DMS 273 treated with DMSO at 0.1 percent for 48 hours (cell line): ENCODE results near the gene JAM2.

Experiments
- DNase-seq: peaks from one replicate; lab custom pipeline; 2025; lab: John Stamatoyannopoulos, UW

JAM2 gene

GRCh38 chr21:25717491-25718147 is 78.6 kb downstream of the JAM2 start:
- DNase-seq: no peak

- no peak for DNase-seq
Observed at GRCh38 chr21:25721987-25722386, 82.9 kb downstream of the JAM2 start.

GRCh38 chr21:25722631-25723030 is 83.6 kb downstream of the JAM2 start:
- DNase-seq: no peak

- DNase-seq: no peak
Observed at GRCh38 chr21:25732091-25732760, 93.2 kb downstream of the JAM2 start.

- DNase-seq: no peak
Observed at GRCh38 chr21:25733859-25734653, 95.0 kb downstream of the JAM2 start.

- DNase-seq: no peak
Observed at GRCh38 chr21:25734654-25734903, 95.5 kb downstream of the JAM2 start.

GRCh38 chr21:25734904-25735645 is 96.0 kb downstream of the JAM2 start, which contains the start of the genes ATP5PF and GABPA:
Gene ATP5PF, minus strand, starts transcription at chr21:25734904. Its CDS starts 5,110 bp downstream, at chr21:25729794.
Gene GABPA, plus strand, starts transcription at chr21:25734972. Its CDS starts 6,627 bp downstream, at chr21:25741599.
- peak; percentile 96 for DNase-seq

GRCh38 chr21:25735646-25736597 is 96.9 kb downstream of the JAM2 start:
- DNase-seq: peak; percentile 40

GRCh38 chr21:25737421-25737820 is 98.4 kb downstream of the JAM2 start:
- no peak for DNase-seq

- DNase-seq: no peak
Observed at GRCh38 chr21:25742900-25743299, 103.8 kb downstream of the JAM2 start.

- no peak for DNase-seq
Observed at GRCh38 chr21:25744854-25745253, 105.8 kb downstream of the JAM2 start.

GRCh38 chr21:25750085-25750484 is 111.0 kb downstream of the JAM2 start:
- no peak for DNase-seq

GRCh38 chr21:25752416-25752815 is 113.4 kb downstream of the JAM2 start:
- no peak for DNase-seq

GRCh38 chr21:25756190-25756932 is 117.3 kb downstream of the JAM2 start:
- no peak for DNase-seq

- DNase-seq: no peak
Observed at GRCh38 chr21:25757531-25757930, 118.5 kb downstream of the JAM2 start.

GRCh38 chr21:25759573-25759972 is 120.5 kb downstream of the JAM2 start:
- DNase-seq: no peak

GRCh38 chr21:25760061-25760460 is 121.0 kb downstream of the JAM2 start:
- DNase-seq: no peak

- DNase-seq: no peak
Observed at GRCh38 chr21:25760677-25761076, 121.6 kb downstream of the JAM2 start.

GRCh38 chr21:25764065-25764464 is 125.0 kb downstream of the JAM2 start:
- DNase-seq: no peak
